Measurements from ENCODE around the gene MGAT4C. TPM values are rescaled to one million over a fixed set of nuclear protein-coding genes. Genes with fewer than 3 reads are reported as not detected.

The MGAT4C gene
- total RNA-seq, 2 donors from 2014 or later: not detected

DNA sequence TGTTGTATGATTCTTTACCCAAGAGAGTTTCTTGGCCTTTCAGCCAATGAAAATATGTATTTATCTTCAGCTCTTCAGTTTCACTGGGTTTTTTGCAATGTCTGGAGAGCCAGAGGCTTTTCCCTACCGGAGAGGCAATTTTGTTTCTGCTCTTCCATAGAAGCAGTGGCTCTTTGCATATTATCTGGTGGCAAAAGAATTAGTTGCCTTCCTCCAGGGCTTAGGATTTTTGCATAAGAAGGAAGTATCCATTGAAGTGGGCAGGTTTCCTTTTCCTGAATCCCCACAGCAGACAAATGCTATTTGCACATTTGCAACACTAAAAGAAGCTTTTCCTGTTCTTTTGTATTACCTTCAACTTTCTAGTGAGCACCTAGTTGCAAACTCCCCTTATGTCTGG is 306.9 kb downstream of the MGAT4C start:
- Mint-ChIP-seq H3K4me1 (no peaks in the 10 kb centered on the region), H3K27ac (no peak overlapping the region), H3K4me3 (no peak overlapping the region), H3K36me3 (ENCODE audit: low read depth) (no peaks in the 10 kb centered on the region), H3K27me3 (no peaks in the 10 kb centered on the region), H3K9me3 (peaks cover 12% of the 10 kb centered on the region)
- no peak for ATAC-seq (replicated peaks)

DNA sequence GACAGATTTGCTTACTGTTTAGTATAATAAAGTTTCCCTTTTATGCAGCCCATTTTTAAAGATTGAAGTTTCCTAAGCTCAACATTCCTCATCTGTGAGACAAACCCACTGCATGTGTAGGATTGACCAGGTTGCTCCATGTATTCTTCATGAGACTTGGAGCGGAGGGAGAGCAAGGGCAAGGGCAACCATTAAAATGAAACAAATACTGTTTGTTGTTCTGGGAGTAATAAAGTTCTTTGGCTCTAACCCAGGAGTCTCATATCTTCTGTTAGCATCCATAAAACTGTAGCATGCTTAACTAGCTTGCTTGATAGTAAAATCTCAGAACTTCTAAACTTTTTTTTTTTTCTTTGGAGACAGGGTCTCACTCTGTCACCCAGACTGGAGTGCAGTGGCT is 307.9 kb downstream of the MGAT4C start:
- no peak overlapping the region for H3K27ac Mint-ChIP-seq
- H3K4me1 Mint-ChIP-seq: no peaks in the 10 kb centered on the region
- peaks cover 8% of the 10 kb centered on the region for H3K9me3 Mint-ChIP-seq
- no peaks in the 10 kb centered on the region for H3K36me3 Mint-ChIP-seq (ENCODE audit: low read depth)
- no peak overlapping the region for H3K4me3 Mint-ChIP-seq
- no peaks in the 10 kb centered on the region for H3K27me3 Mint-ChIP-seq
- no peak for ATAC-seq (replicated peaks)

DNA sequence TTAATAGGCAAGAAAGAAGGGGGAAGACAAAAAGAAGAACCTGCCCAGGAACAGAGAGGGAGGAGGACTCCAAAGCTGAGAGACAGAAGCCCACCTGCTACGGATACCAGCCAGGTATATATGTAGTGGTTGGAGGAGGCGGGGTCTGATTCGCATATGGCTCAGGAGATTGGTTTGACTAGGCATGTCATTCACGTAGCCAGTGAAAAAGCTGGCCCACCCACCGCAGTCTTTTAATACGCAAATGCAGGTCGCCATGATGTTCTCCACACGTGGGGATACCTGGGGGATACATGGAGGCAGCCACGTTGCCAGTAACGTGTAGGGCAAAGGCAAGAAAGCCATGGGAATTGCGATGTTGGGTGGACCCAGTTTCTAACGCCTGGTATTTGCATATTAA is 308.9 kb downstream of the MGAT4C start:
- Mint-ChIP-seq H3K36me3 (ENCODE audit: low read depth) (no peaks in the 10 kb centered on the region), H3K27me3 (no peaks in the 10 kb centered on the region), H3K27ac (no peak overlapping the region), H3K4me3 (no peak overlapping the region), H3K9me3 (peaks cover 8% of the 10 kb centered on the region), H3K4me1 (no peaks in the 10 kb centered on the region)
- no peak for ATAC-seq (replicated peaks)

DNA sequence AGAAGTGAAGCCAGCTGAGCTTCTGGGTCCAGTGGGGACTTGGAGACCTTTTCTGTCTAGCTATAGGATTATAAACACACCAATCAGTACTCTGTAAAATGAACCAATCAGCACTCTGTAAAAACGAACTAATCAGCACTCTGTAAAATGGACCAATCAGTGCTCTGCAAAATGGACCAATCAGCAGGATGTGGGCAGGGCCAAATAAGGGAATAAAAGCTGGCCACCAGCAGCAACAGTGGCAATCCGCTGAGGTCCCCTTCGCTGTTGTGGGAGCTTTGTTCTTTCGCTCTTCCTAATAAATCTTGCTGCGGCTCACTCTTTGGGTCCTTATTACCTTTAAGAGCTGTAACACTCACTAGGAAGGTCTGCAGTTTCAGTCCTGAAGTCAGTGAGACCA is 309.8 kb downstream of the MGAT4C start:
- Mint-ChIP-seq H3K9me3 (peaks cover 8% of the 10 kb centered on the region), H3K4me1 (no peaks in the 10 kb centered on the region), H3K27me3 (no peaks in the 10 kb centered on the region), H3K27ac (no peak overlapping the region), H3K4me3 (no peak overlapping the region), H3K36me3 (ENCODE audit: low read depth) (no peaks in the 10 kb centered on the region)
- ATAC-seq (replicated peaks): no peak

DNA sequence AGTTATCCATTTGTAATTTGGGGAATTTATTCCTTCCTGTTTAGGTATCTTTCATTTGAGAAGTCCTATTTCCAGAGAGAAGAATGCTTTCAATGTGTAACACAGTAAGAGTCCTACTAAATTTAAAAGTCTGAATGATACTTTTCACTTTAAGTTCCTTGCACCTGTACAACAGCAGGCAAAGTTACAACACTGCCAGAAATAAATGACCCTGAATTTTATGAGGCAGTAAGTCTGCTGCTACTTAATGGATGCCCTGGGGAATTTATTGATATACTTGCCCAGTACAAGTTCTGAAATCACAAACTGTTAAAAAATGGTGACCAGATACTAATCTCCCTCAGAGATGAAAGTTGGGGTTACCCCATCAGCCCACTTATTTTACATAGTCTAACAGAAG is 329.0 kb downstream of the MGAT4C start:
- Mint-ChIP-seq H3K36me3 (ENCODE audit: low read depth) (no peaks in the 10 kb centered on the region), H3K27ac (no peak overlapping the region), H3K27me3 (no peaks in the 10 kb centered on the region), H3K4me1 (no peaks in the 10 kb centered on the region), H3K9me3 (no peaks in the 10 kb centered on the region), H3K4me3 (no peak overlapping the region)
- no peak for ATAC-seq (replicated peaks)

DNA sequence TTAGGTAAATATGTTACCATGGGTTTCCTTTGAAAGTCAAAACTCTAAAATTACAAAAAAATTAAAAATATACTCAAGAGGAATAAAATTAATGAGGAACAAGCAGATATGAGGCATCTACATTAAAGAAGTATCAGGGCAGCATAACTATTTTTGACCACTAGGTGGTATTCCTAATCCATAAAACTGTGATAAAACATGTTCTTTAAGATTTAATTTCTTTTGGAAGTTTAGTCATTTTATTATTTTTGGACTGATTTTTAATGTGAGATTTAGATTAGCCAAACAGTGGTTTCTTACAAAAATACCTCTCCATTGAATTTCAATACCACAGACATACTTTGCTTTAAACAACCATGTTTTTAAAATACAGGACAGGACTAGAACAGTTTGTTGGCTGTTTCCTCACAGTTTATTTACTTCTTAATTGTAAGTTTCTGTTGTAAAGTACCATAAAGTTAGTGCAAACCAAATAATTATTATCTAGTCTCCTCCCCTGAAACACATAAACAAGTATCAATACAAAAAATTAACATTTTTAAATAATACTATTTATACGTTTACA is 332.3 kb downstream of the MGAT4C start:
- no peak overlapping the region for H3K27ac Mint-ChIP-seq
- no peak overlapping the region for H3K4me3 Mint-ChIP-seq
- no peaks in the 10 kb centered on the region for H3K27me3 Mint-ChIP-seq
- ATAC-seq (replicated peaks): no peak
- H3K36me3 Mint-ChIP-seq (ENCODE audit: low read depth): no peaks in the 10 kb centered on the region
- no peaks in the 10 kb centered on the region for H3K4me1 Mint-ChIP-seq
- no peaks in the 10 kb centered on the region for H3K9me3 Mint-ChIP-seq

DNA sequence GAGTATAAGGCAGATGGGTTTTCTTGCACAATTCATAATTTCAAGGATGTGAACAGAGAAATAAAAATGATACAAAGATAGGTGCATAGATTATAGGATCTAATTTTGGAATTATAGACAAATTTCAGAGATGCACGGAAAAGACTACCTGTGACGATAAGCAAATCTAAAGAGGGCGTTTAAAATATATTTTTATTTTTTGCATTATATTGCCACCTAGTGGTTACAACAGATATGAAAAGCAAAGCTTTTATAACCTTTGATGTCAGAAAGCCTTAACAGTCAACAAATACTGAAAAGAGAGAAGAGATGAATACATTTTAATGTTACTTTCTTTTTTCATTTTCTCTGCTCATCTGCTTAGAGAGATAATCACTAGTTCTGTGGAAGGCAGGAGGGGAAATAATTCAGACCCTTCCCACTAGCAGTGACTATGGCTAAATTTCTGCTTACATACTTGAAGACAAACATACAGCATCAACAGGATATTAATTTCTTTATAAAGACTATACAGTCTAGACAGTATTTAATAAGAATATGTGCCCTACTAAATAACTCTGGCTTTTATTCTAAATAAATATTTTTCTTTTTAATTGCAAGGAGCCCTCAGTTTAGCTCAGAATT is 335.8 kb downstream of the MGAT4C start:
- Mint-ChIP-seq H3K9me3 (no peaks in the 10 kb centered on the region), H3K27ac (no peak overlapping the region), H3K4me1 (no peaks in the 10 kb centered on the region), H3K4me3 (no peak overlapping the region), H3K27me3 (no peaks in the 10 kb centered on the region), H3K36me3 (ENCODE audit: low read depth) (no peaks in the 10 kb centered on the region)
- ATAC-seq (replicated peaks): no peak
